Loucy (cell line): ENCODE measurements around the gene XIRP2.

Experiments
- EZH2phosphoT487 ChIP-seq: fragments of 200-600 bp; IDR thresholded peaks from 2 replicates; pipeline ENCODE4 v1.6.1; 2018; ENCODE audit warnings: antibody characterized with exemption, mild to moderate bottlenecking, moderate library complexity, borderline replicate concordance
- TF ChIP-seq, protein P1 (sequence below): fragments of 200-600 bp; sonication (generic); conservative IDR thresholded peaks from 2 replicates; pipeline ENCODE4 v1.5.1; 2014; ENCODE audit warnings: mild to moderate bottlenecking, antibody characterized with exemption, low read length

- TF ChIP-seq, protein P1, sequence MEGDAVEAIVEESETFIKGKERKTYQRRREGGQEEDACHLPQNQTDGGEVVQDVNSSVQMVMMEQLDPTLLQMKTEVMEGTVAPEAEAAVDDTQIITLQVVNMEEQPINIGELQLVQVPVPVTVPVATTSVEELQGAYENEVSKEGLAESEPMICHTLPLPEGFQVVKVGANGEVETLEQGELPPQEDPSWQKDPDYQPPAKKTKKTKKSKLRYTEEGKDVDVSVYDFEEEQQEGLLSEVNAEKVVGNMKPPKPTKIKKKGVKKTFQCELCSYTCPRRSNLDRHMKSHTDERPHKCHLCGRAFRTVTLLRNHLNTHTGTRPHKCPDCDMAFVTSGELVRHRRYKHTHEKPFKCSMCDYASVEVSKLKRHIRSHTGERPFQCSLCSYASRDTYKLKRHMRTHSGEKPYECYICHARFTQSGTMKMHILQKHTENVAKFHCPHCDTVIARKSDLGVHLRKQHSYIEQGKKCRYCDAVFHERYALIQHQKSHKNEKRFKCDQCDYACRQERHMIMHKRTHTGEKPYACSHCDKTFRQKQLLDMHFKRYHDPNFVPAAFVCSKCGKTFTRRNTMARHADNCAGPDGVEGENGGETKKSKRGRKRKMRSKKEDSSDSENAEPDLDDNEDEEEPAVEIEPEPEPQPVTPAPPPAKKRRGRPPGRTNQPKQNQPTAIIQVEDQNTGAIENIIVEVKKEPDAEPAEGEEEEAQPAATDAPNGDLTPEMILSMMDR, result no peak
- no peak for TF ChIP-seq EZH2phosphoT487
Measured at GRCh38 chr2:166867874-166868514, 20.3 kb upstream of the XIRP2 start.
